Measurements from ENCODE around the gene CD3D.

The CD3D gene

GRCh38 chr11:118342503-118343161 lies at the start of gene CD3D:
Gene CD3D, minus strand, starts transcription at chr11:118342705. Its CDS starts 98 bp downstream, at chr11:118342607.
- DNase-seq (ENCODE audit: low read depth in 2 of 2) = no peak

GRCh38 chr11:118383657-118384056 lies 41.2 kb upstream of the CD3D start:
- DNase-seq (ENCODE audit: low read depth in 2 of 2) = no peak

GRCh38 chr11:118382954-118383353 lies 40.4 kb upstream of the CD3D start:
- no peak for DNase-seq (ENCODE audit: low read depth in 2 of 2)

GRCh38 chr11:118380571-118380970 lies 38.1 kb upstream of the CD3D start:
- no peak for DNase-seq (ENCODE audit: low read depth in 2 of 2)

GRCh38 chr11:118379497-118379896 lies 37.0 kb upstream of the CD3D start:
- no peak for DNase-seq (ENCODE audit: low read depth in 2 of 2)

- no peak for DNase-seq (ENCODE audit: low read depth in 2 of 2)
Observed at GRCh38 chr11:118375978-118376377, 33.5 kb upstream of the CD3D start.

GRCh38 chr11:118374729-118375128 lies 32.2 kb upstream of the CD3D start:
- no peak for DNase-seq (ENCODE audit: low read depth in 2 of 2)

- DNase-seq (ENCODE audit: low read depth in 2 of 2) = no peak
Observed at GRCh38 chr11:118373871-118374270, 31.4 kb upstream of the CD3D start.

GRCh38 chr11:118373263-118373662 lies 30.8 kb upstream of the CD3D start:
- DNase-seq (ENCODE audit: low read depth in 2 of 2) = no peak

GRCh38 chr11:118370774-118371173 lies 28.3 kb upstream of the CD3D start:
- DNase-seq (ENCODE audit: low read depth in 2 of 2) = no peak

- DNase-seq (ENCODE audit: low read depth in 2 of 2) = no peak
Observed at GRCh38 chr11:118366287-118366686, 23.8 kb upstream of the CD3D start.

GRCh38 chr11:118364956-118365615 lies 22.6 kb upstream of the CD3D start:
- no peak for DNase-seq (ENCODE audit: low read depth in 2 of 2)

- peak; percentile 81 to 82 for DNase-seq (ENCODE audit: low read depth in 2 of 2)
Observed at GRCh38 chr11:118359295-118359958, 16.9 kb upstream of the CD3D start, which contains the start of gene UBE4A. Gene UBE4A, plus strand, starts transcription at chr11:118359600. Its CDS starts 5,481 bp downstream, at chr11:118365081.

GRCh38 chr11:118358071-118358470 lies 15.6 kb upstream of the CD3D start:
- no peak for DNase-seq (ENCODE audit: low read depth in 2 of 2)

GRCh38 chr11:118353084-118353710 lies 10.7 kb upstream of the CD3D start:
- DNase-seq (ENCODE audit: low read depth in 2 of 2) = no peak

GRCh38 chr11:118349475-118349874 lies 7.0 kb upstream of the CD3D start:
- DNase-seq (ENCODE audit: low read depth in 2 of 2) = no peak

- no peak for DNase-seq (ENCODE audit: low read depth in 2 of 2)
Observed at GRCh38 chr11:118343981-118344515, 1.5 kb upstream of the CD3D start, which contains the start of gene CD3G. Gene CD3G, plus strand, starts transcription at chr11:118344344. Its CDS starts 80 bp downstream, at chr11:118344424.

GRCh38 chr11:118343248-118343647 lies 743 bp upstream of the CD3D start:
- DNase-seq (ENCODE audit: low read depth in 2 of 2) = no peak

- DNase-seq (ENCODE audit: low read depth in 2 of 2) = no peak
Observed at GRCh38 chr11:118341815-118342489, 553 bp downstream of the CD3D start.

- no peak for DNase-seq (ENCODE audit: low read depth in 2 of 2)
Observed at GRCh38 chr11:118341261-118341660, 1.2 kb downstream of the CD3D start.

- no peak for DNase-seq (ENCODE audit: low read depth in 2 of 2)
Observed at GRCh38 chr11:118340449-118340848, 2.1 kb downstream of the CD3D start.

Data from fibroblast of skin of left quadriceps (primary cell).